Mammary epithelial cell (primary cell): ENCODE measurements around the gene NLRP6.

Source experiments
- CTCF ChIP-seq, 2 donors: IDR thresholded peaks in 1 of 2; conservative IDR thresholded peaks in 1 of 2; 2 replicates each; pipeline ENCODE4 v1.5.1; 2011 to 2012; ENCODE audit warnings: inconsistent platforms in 2 of 2, low read length in 2 of 2, mild to moderate bottlenecking in 2 of 2, control low read depth in 1 of 2, low read depth in 1 of 2; ENCODE audit not compliant: insufficient read depth in 1 of 2; ENCODE audit errors: extremely low read depth in 1 of 2
- EZH2 ChIP-seq: IDR thresholded peaks from 2 replicates; pipeline ENCODE4 v1.6.1; 2012; ENCODE audit warnings: low read length, inconsistent platforms, borderline replicate concordance

GRCh38 chr11:293271-293851, 15.2 kb downstream of the NLRP6 start:
- TF ChIP-seq CTCF (conservative IDR thresholded peaks at IDR 0.05 in 1 of 2, IDR thresholded peaks at IDR 0.05 in 1 of 2; ENCODE audit: extremely low read depth in 1 of 2, insufficient read depth in 1 of 2, low read depth in 1 of 2, low read length in 2 of 2) (no peak), EZH2 (no peak)
